Measurements from ENCODE around the gene ADAD2.

DNA sequence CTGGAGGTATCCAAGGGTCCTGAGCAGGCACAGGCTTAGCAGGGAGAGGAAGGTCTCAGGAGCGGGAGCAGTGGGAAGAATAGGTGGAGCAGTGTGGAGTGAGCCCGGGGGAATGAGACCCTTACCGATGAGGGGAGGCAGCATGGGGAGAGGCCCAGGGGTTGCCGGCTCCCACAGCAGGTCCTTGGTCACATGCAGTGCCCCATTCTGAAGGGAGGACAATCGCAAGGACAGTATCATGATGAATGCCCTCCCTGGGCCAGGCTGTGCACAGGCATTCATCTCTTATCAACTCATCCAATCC, 7.4 kb upstream of the ADAD2 start:
- TF ChIP-seq CTCF (conservative IDR thresholded peaks at IDR 0.05) (no peak), ZFX (IDR thresholded peaks at IDR 0.05) (no peak)

Measured in C4-2B (cell line).